SK-N-SH (cell line): Measurements from ENCODE around the gene ALPK3. TPM values are rescaled to one million over a fixed set of nuclear protein-coding genes. Genes with fewer than 3 reads are reported as not detected.

Experiments used
- CTCF ChIA-PET: fragments of 300-600, 350-600 bp; formaldehyde crosslinking; extraction: SDS; loops from one replicate; lab custom pipeline; 2021; lab: Yijun Ruan, JAX
- POLR2A ChIA-PET: fragments of 350-600 bp; sonication (Branson Sonifier 250); formaldehyde crosslinking; extraction: SDS; loops from one replicate; lab custom pipeline; 2020; ENCODE audit warnings: antibody characterized with exemption, inconsistent platforms; lab: Yijun Ruan, JAX
- DNase-seq: peaks from one replicate; pipeline ENCODE4 v3.0.0; 2012
- H2AFZ ChIP-seq: fragments of 200-600 bp; sonication (generic); 2 replicates; pipeline ENCODE4 v1.8.1; 2016; ENCODE audit warnings: antibody characterized with exemption, mild to moderate bottlenecking, low read depth
- H3F3A ChIP-seq: fragments of 200-600 bp; sonication (generic); replicated peaks from 2 replicates; pipeline ENCODE3; 2016; ENCODE audit warnings: antibody characterized with exemption, mild to moderate bottlenecking; ENCODE audit not compliant: insufficient read depth
- H3K27ac ChIP-seq, 2 experiments: fragments of 200-500 bp in 1 of 2; fragments of 200-600 bp in 1 of 2; sonication (Bioruptor generic) in 1 of 2; sonication (generic), shearing (Covaris generic) in 1 of 2; 2 replicates each; pipeline versions ENCODE4 v1.5.1 to v1.6.1; 2014 to 2016; ENCODE audit warnings: low read depth in 2 of 2, inconsistent platforms in 1 of 2, low read length in 1 of 2, mild to moderate bottlenecking in 1 of 2, mixed read lengths in 1 of 2
- H3K27me3 ChIP-seq: fragments of 200-600 bp; sonication (generic), shearing (Covaris generic); 2 replicates; pipeline ENCODE4 v1.6.1; 2016; ENCODE audit warnings: mixed run types; ENCODE audit not compliant: insufficient read depth
- H3K36me3 ChIP-seq, 2 experiments: fragments of 200-500 bp in 1 of 2; fragments of 200-600 bp in 1 of 2; sonication (Bioruptor generic) in 1 of 2; sonication (generic) in 1 of 2; replicated peaks in 1 of 2; 2 replicates each; pipeline versions ENCODE3 to v1.5.1; 2014 to 2016; ENCODE audit warnings: low read length in 1 of 2, mild to moderate bottlenecking in 1 of 2; ENCODE audit not compliant: insufficient read depth in 2 of 2, control insufficient read depth in 1 of 2
- H3K4me1 ChIP-seq, 2 experiments: fragments of 200-500 bp in 1 of 2; fragments of 200-600 bp in 1 of 2; sonication (Bioruptor generic) in 1 of 2; sonication (generic), shearing (Covaris generic) in 1 of 2; 2 replicates each; pipeline versions ENCODE4 v1.5.1 to v1.6.1; 2014 to 2016; ENCODE audit warnings: low read depth in 1 of 2, low read length in 1 of 2, mixed run types in 1 of 2; ENCODE audit not compliant: insufficient read depth in 2 of 2, control insufficient read depth in 1 of 2
- H3K4me2 ChIP-seq: fragments of 200-600 bp; sonication (generic), shearing (Covaris generic); 2 replicates; pipeline ENCODE4 v1.6.1; 2017; ENCODE audit warnings: mixed run types
- H3K4me3 ChIP-seq, 2 experiments: fragments of 200-500 bp in 1 of 2; fragments of 200-600 bp in 1 of 2; sonication (Bioruptor generic) in 1 of 2; sonication (generic), shearing (Covaris generic) in 1 of 2; 2 replicates each; pipeline versions ENCODE4 v1.5.1 to v1.8.1; 2014 to 2016; ENCODE audit warnings: low read depth in 2 of 2, inconsistent platforms in 1 of 2, low read length in 1 of 2, mild to moderate bottlenecking in 1 of 2, mixed read lengths in 1 of 2, moderate library complexity in 1 of 2
- H3K79me2 ChIP-seq: fragments of 200-600 bp; sonication (generic); 2 replicates; pipeline ENCODE4 v1.8.1; 2017; ENCODE audit warnings: mild to moderate bottlenecking; ENCODE audit not compliant: insufficient read depth
- H3K9ac ChIP-seq: fragments of 200-600 bp; sonication (generic); 2 replicates; pipeline ENCODE4 v1.6.1; 2017; ENCODE audit warnings: mixed run types
- H3K9me2 ChIP-seq: fragments of 200-600 bp; sonication (generic); 2 replicates; pipeline ENCODE4 v1.6.1; 2017; ENCODE audit warnings: mixed run types
- H3K9me3 ChIP-seq: fragments of 200-600 bp; sonication (generic); 2 replicates; pipeline ENCODE4 v1.6.1; 2017; ENCODE audit warnings: mixed run types, mild to moderate bottlenecking, moderate library complexity
- H4K20me1 ChIP-seq: fragments of 200-600 bp; sonication (generic); 2 replicates; pipeline ENCODE4 v1.6.1; 2017; ENCODE audit warnings: mild to moderate bottlenecking, mixed run types; ENCODE audit not compliant: insufficient read depth
- EZH2phosphoT487 ChIP-seq: fragments of 200-600 bp; sonication (generic); IDR thresholded peaks from 2 replicates; pipeline ENCODE4 v1.6.1; 2017; ENCODE audit warnings: low read depth, mixed run types, mild to moderate bottlenecking, antibody characterized with exemption, moderate library complexity, borderline replicate concordance
- FOSL2 ChIP-seq: IDR thresholded peaks from 2 replicates; pipeline ENCODE4 v1.4.0; 2012; ENCODE audit warnings: low read depth, mild to moderate bottlenecking, moderate library complexity, borderline replicate concordance
- FOXJ3 ChIP-seq: sonication (generic); formaldehyde crosslinking; IDR thresholded peaks from 2 replicates; pipeline ENCODE4 v1.5.1; 2020; ENCODE audit warnings: mild to moderate bottlenecking, missing genetic modification reagents
- GABPA ChIP-seq: IDR thresholded peaks from 2 replicates; pipeline ENCODE4 v1.4.0; 2012; ENCODE audit warnings: low read depth, mild to moderate bottlenecking
- GATA2 ChIP-seq: sonication (generic); formaldehyde crosslinking; IDR thresholded peaks from 2 replicates; pipeline ENCODE4 v1.5.0; 2020; ENCODE audit warnings: mild to moderate bottlenecking, missing genetic modification reagents
- JUND ChIP-seq: IDR thresholded peaks from 2 replicates; pipeline ENCODE4 v1.4.0; 2012
- MAX ChIP-seq: IDR thresholded peaks from 2 replicates; pipeline ENCODE4 v1.4.0; 2012; ENCODE audit warnings: low read depth
- MEF2A ChIP-seq: IDR thresholded peaks from 2 replicates; pipeline ENCODE4 v1.4.0; 2012; ENCODE audit warnings: low read depth, borderline replicate concordance
- MXI1 ChIP-seq: IDR thresholded peaks from 2 replicates; pipeline ENCODE4 v1.6.1; 2012; ENCODE audit warnings: mild to moderate bottlenecking, low read depth, low read length, improper control_type of control experiment
- NFIC ChIP-seq: IDR thresholded peaks from 2 replicates; pipeline ENCODE4 v1.4.0; 2012; ENCODE audit warnings: borderline replicate concordance
- NRF1 ChIP-seq: IDR thresholded peaks from 2 replicates; pipeline ENCODE4 v1.6.1; 2012; ENCODE audit warnings: low read depth, mild to moderate bottlenecking, low read length
- PBX3 ChIP-seq: IDR thresholded peaks from 2 replicates; pipeline ENCODE4; 2012
- RFX5 ChIP-seq: IDR thresholded peaks from 2 replicates; pipeline ENCODE4 v1.6.1; 2012; ENCODE audit warnings: mild to moderate bottlenecking, improper control_type of control experiment, low read length
- SIN3A ChIP-seq: IDR thresholded peaks from 2 replicates; pipeline ENCODE4 v1.6.1; 2012; ENCODE audit warnings: low read depth, mild to moderate bottlenecking, low read length, moderate library complexity, borderline replicate concordance
- SMC3 ChIP-seq: IDR thresholded peaks from 2 replicates; pipeline ENCODE4 v1.6.1; 2012; ENCODE audit warnings: low read depth, low read length, improper control_type of control experiment
- YY1 ChIP-seq: IDR thresholded peaks from 2 replicates; pipeline ENCODE4 v1.4.0; 2012; ENCODE audit warnings: low read depth, mild to moderate bottlenecking
- WGBS: methylation state at CpG from one replicate; pipeline ENCODE4 v1.1.6; 2017; ENCODE audit warnings: low lambda C conversion rate; 5-methylcytosine and 5-hydroxymethylcytosine counted together
- polyA plus RNA-seq, 3 experiments: library from polyadenylated mRNA; depleted of rRNA; stranded (reverse); fragments of >200 nt; gene quantifications; 2 replicates each; pipeline ENCODE4 v1.2.3, GENCODE V29; 2012
- TF ChIP-seq, protein P1 (sequence below): IDR thresholded peaks from 2 replicates; pipeline ENCODE4 v1.6.1; 2012; ENCODE audit warnings: mild to moderate bottlenecking, low read depth, low read length, moderate library complexity
- TF ChIP-seq, protein P2 (sequence below): fragments of 150-350 bp; IDR thresholded peaks from 2 replicates; pipeline ENCODE4 v1.6.1; 2017; ENCODE audit warnings: antibody characterized with exemption, low read length, low read depth, borderline replicate concordance

The ALPK3 gene
- polyA plus RNA-seq, 1 of the 3 experiments (the other 2 are of a cell fraction), result 0.16 TPM

DNA sequence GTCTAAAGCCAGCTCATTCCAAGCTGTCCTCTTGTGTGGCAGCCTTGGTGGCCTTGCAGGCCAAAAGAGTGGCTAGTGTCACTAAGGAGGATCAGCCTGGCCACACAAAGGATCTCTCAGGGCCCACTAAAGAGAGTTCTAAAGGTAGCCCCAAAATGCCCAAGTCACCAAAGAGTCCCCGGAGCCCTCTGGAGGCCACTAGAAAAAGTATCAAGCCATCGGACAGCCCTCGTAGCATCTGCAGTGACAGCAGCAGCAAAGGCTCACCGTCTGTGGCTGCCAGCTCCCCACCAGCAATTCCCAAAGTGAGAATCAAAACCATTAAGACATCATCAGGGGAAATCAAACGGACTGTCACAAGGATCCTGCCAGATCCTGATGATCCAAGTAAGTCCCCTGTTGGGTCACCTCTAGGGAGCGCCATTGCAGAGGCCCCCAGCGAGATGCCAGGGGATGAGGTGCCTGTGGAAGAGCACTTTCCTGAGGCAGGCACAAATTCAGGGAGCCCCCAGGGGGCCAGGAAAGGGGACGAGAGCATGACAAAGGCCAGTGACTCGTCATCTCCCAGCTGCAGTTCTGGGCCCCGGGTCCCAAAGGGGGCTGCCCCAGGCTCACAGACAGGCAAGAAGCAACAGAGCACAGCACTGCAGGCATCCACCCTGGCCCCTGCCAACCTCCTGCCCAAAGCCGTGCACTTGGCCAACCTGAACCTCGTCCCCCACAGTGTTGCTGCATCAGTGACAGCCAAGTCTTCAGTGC lies 33.5 kb upstream of the ALPK3 start:
- Histone ChIP-seq H3K9ac (no peak overlapping the region), H3K27ac (no peak overlapping the region), H4K20me1 (peaks cover 25% of the 10 kb centered on the region), H3K79me2 (peaks cover 76% of the 10 kb centered on the region), H3K9me2 (no peaks in the 10 kb centered on the region), H3K4me1 (peaks cover 0 to 3% of the 10 kb centered on the region in 2 experiments; a peak in 1 of 4 replicates), H2AFZ (no peak overlapping the region), H3K36me3 (peaks cover 44 to 49% of the 10 kb centered on the region in 2 experiments), H3K4me2 (no peak overlapping the region), H3F3A (peaks cover 13% of the 10 kb centered on the region), H3K27me3 (no peaks in the 10 kb centered on the region), H3K4me3 (no peak overlapping the region), H3K9me3 (no peaks in the 10 kb centered on the region)
- no peak for TF ChIP-seq SMC3
- TF ChIP-seq SIN3A, result no peak
- TF ChIP-seq MAX, result no peak
- TF ChIP-seq MEF2A, result no peak
- TF ChIP-seq RFX5, result no peak
- no peak for TF ChIP-seq MXI1
- TF ChIP-seq GABPA, result no peak
- TF ChIP-seq, protein P1, sequence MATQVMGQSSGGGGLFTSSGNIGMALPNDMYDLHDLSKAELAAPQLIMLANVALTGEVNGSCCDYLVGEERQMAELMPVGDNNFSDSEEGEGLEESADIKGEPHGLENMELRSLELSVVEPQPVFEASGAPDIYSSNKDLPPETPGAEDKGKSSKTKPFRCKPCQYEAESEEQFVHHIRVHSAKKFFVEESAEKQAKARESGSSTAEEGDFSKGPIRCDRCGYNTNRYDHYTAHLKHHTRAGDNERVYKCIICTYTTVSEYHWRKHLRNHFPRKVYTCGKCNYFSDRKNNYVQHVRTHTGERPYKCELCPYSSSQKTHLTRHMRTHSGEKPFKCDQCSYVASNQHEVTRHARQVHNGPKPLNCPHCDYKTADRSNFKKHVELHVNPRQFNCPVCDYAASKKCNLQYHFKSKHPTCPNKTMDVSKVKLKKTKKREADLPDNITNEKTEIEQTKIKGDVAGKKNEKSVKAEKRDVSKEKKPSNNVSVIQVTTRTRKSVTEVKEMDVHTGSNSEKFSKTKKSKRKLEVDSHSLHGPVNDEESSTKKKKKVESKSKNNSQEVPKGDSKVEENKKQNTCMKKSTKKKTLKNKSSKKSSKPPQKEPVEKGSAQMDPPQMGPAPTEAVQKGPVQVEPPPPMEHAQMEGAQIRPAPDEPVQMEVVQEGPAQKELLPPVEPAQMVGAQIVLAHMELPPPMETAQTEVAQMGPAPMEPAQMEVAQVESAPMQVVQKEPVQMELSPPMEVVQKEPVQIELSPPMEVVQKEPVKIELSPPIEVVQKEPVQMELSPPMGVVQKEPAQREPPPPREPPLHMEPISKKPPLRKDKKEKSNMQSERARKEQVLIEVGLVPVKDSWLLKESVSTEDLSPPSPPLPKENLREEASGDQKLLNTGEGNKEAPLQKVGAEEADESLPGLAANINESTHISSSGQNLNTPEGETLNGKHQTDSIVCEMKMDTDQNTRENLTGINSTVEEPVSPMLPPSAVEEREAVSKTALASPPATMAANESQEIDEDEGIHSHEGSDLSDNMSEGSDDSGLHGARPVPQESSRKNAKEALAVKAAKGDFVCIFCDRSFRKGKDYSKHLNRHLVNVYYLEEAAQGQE, result no peak
- TF ChIP-seq PBX3, result no peak
- TF ChIP-seq FOSL2, result no peak
- no peak for TF ChIP-seq GATA2 (CRISPR knock-in tag)
- TF ChIP-seq NRF1, result no peak
- TF ChIP-seq JUND, result no peak
- TF ChIP-seq, protein P2, sequence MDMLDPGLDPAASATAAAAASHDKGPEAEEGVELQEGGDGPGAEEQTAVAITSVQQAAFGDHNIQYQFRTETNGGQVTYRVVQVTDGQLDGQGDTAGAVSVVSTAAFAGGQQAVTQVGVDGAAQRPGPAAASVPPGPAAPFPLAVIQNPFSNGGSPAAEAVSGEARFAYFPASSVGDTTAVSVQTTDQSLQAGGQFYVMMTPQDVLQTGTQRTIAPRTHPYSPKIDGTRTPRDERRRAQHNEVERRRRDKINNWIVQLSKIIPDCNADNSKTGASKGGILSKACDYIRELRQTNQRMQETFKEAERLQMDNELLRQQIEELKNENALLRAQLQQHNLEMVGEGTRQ, result no peak
- TF ChIP-seq EZH2phosphoT487, result no peak
- TF ChIP-seq FOXJ3 (CRISPR knock-in tag), result no peak
- TF ChIP-seq NFIC, result no peak
- no peak for TF ChIP-seq YY1
- ChIA-PET POLR2A (no interaction called here), CTCF (interaction anchor here (0.6 kb wide), 1 partner anchor 1894 kb away, joined by 3 read pairs; no protein-coding TSS in a partner anchor)
- no peak for DNase-seq
- WGBS, result 90% methylated on average over 5 of the region's 12 CpGs
